Measurements from ENCODE around the gene PLXDC1. TPM values are rescaled to one million over a fixed set of nuclear protein-coding genes. Genes with fewer than 3 reads are reported as not detected.
A peak's percentile ranks its signal among the peaks of the same experiment; 100 is the strongest.

Gene PLXDC1
- total RNA-seq, 1 experiment from 2014 or later: 0.81 TPM

- no peak for DNase-seq (ENCODE audit: low read depth)
These were observed 136.5 kb downstream of the PLXDC1 start for GRCh38 chr17:39014795-39015545.

GRCh38 chr17:39014044-39014794 lies 137.2 kb downstream of the PLXDC1 start:
- peak; percentile 68 for DNase-seq (ENCODE audit: low read depth)

Other genes with a start within 250 kb of the PLXDC1 start
- gene FBXO47, start 184.2 kb downstream of the PLXDC1 start, total RNA-seq (2014; rRNA removed; shearing (Covaris generic)): not detected in 2 replicates
- not detected in 2 replicates for gene ARL5C, start 14.5 kb upstream of the PLXDC1 start, total RNA-seq (2014; rRNA removed; shearing (Covaris generic))
- 0.59 and 1.2 TPM in 2 replicates for gene CACNB1, start 46.0 kb upstream of the PLXDC1 start, total RNA-seq (2014; rRNA removed; shearing (Covaris generic))
- gene RPL19, start 48.6 kb upstream of the PLXDC1 start, total RNA-seq (2014; rRNA removed; shearing (Covaris generic)): 1,597 and 1,617 TPM in 2 replicates
- 0.07 TPM in 1 of 2 replicates, not detected in the other for gene STAC2, start 74.3 kb upstream of the PLXDC1 start, total RNA-seq (2014; rRNA removed; shearing (Covaris generic))
- 6.5 and 9.9 TPM in 2 replicates for gene FBXL20, start 250.0 kb upstream of the PLXDC1 start, total RNA-seq (2014; rRNA removed; shearing (Covaris generic))